K562 (cell line): ENCODE results near the gene RRH. TPM values are rescaled to one million over a fixed set of nuclear protein-coding genes. Genes with fewer than 3 reads are reported as not detected.

Experiments used
- ATAC-seq: fragments of 200-7000 bp; cut with Tn5 transposase; 3 replicates; pipeline ENCODE4 v1.9.1; 2020; ENCODE audit warnings: moderate library complexity
- BruUV-seq: library from RNA; stranded (reverse); fragments of 400-500 nt; replicated peaks from 2 replicates; lab custom pipeline; 2021; lab: Mats Ljungman, UMichigan
- CTCF ChIA-PET: fragments of 300-600 bp; formaldehyde crosslinking; extraction: SDS; loops from one replicate; lab custom pipeline; 2021; ENCODE audit warnings: low intra/inter-chr PET ratio; lab: Yijun Ruan, JAX
- POLR2A ChIA-PET: fragments of 300-600, 350-650 bp; sonication (Branson Sonifier 250); formaldehyde crosslinking; extraction: SDS; loops from one replicate; lab custom pipeline; 2021; ENCODE audit warnings: antibody characterized with exemption, inconsistent platforms; lab: Yijun Ruan, JAX
- DNase-seq, 4 experiments: peaks; one replicate each; pipeline versions ENCODE4 v3.0.0 to v3.0.0-alpha.2; 2011 to 2018; ENCODE audit warnings: low spot score in 3 of 4, mixed read lengths in 3 of 4; ENCODE audit errors: extremely low read depth in 1 of 4
- FAIRE-seq: peaks from 2 replicates; lab custom pipeline; 2011; peaks lifted over from hg19 to GRCh38; lab: Jason Lieb, UNC
- H2AFZ ChIP-seq: 2 replicates; pipeline ENCODE4 v1.6.0; 2011; ENCODE audit warnings: low read depth, low read length, control low read depth, inconsistent platforms
- H3K27ac ChIP-seq: fragments of 200-600 bp; 3 replicates; pipeline ENCODE4 v1.8.0; 2011; ENCODE audit warnings: low read depth, mild to moderate bottlenecking, control low read depth, inconsistent platforms, low read length, moderate library complexity, mixed read lengths; ENCODE audit errors: extremely low read depth
- H3K27me3 ChIP-seq, 2 experiments: fragments of 300-600 bp in 1 of 2; 2 replicates in 1 of 2; 3 replicates in 1 of 2; pipeline versions ENCODE4 v1.6.0 to v1.8.0; 2011; ENCODE audit warnings: inconsistent platforms in 2 of 2, low read length in 2 of 2, mild to moderate bottlenecking in 1 of 2, mixed read lengths in 1 of 2, moderate library complexity in 1 of 2; ENCODE audit not compliant: control insufficient read depth in 2 of 2, insufficient read depth in 2 of 2
- H3K36me3 ChIP-seq: fragments of 300-600 bp; 3 replicates; pipeline ENCODE4 v1.8.0; 2011; ENCODE audit warnings: mild to moderate bottlenecking, low read length, inconsistent platforms; ENCODE audit not compliant: control insufficient read depth, insufficient read depth
- H3K4me1 ChIP-seq, 2 experiments: fragments of 200-600 bp in 1 of 2; replicated peaks in 1 of 2; 2 replicates in 1 of 2; 3 replicates in 1 of 2; pipeline versions ENCODE4 v1.5.1 to v1.8.0; 2011; ENCODE audit warnings: inconsistent platforms in 2 of 2, low read length in 2 of 2, mild to moderate bottlenecking in 1 of 2, mixed read lengths in 1 of 2, moderate library complexity in 1 of 2; ENCODE audit not compliant: control insufficient read depth in 2 of 2, insufficient read depth in 2 of 2
- H3K4me2 ChIP-seq: 2 replicates; pipeline ENCODE4 v1.6.1; 2011; ENCODE audit warnings: low read length, control low read depth, inconsistent platforms, mixed read lengths; ENCODE audit not compliant: insufficient read depth
- H3K4me3 ChIP-seq: fragments of 200-600 bp; sonication (generic), shearing (Covaris generic); 2 replicates; pipeline ENCODE4 v1.5.1; 2016; ENCODE audit warnings: control low read depth, inconsistent platforms
- H3K79me2 ChIP-seq: fragments of 200-600 bp; 3 replicates; pipeline ENCODE4 v1.8.0; 2011; ENCODE audit warnings: low read length, inconsistent platforms; ENCODE audit not compliant: control insufficient read depth, insufficient read depth
- H3K9ac ChIP-seq, 2 experiments: 2 replicates each; pipeline versions ENCODE4 v1.6.0 to v1.6.1; 2011; ENCODE audit warnings: low read depth in 2 of 2, low read length in 2 of 2, control low read depth in 1 of 2, inconsistent platforms in 1 of 2, mild to moderate bottlenecking in 1 of 2, mixed read lengths in 1 of 2; ENCODE audit not compliant: insufficient read depth in 1 of 2
- H3K9me1 ChIP-seq: one replicate; pipeline ENCODE4 v1.6.0; 2011; ENCODE audit warnings: inconsistent platforms, mild to moderate bottlenecking, low read length, moderate library complexity; ENCODE audit not compliant: control insufficient read depth, insufficient read depth
- H3K9me3 ChIP-seq: replicated peaks from 2 replicates; pipeline ENCODE4 v1.5.1; 2011; ENCODE audit warnings: low read depth, low read length, inconsistent platforms; ENCODE audit not compliant: control insufficient read depth, insufficient read depth
- H4K20me1 ChIP-seq: replicated peaks from 2 replicates; pipeline ENCODE4 v1.6.1; 2011; ENCODE audit warnings: low read length, inconsistent platforms, mixed read lengths; ENCODE audit not compliant: control insufficient read depth, insufficient read depth
- CBX1 ChIP-seq: sonication (generic); IDR thresholded peaks from 2 replicates; pipeline ENCODE4 v1.6.1; 2016; ENCODE audit warnings: antibody characterized with exemption, low read depth, mild to moderate bottlenecking
- HNRNPUL1 ChIP-seq: fragments of 200-400 bp; formaldehyde crosslinking; IDR thresholded peaks from 2 replicates; pipeline ENCODE4 v1.6.1; 2017; ENCODE audit warnings: low read length
- NBN ChIP-seq: fragments of 450-650 bp; IDR thresholded peaks from 2 replicates; pipeline ENCODE4 v1.6.1; 2016; ENCODE audit warnings: low read depth, mild to moderate bottlenecking
- PREB ChIP-seq: sonication (generic); formaldehyde crosslinking; IDR thresholded peaks from 2 replicates; pipeline ENCODE4 v1.8.1; 2023; ENCODE audit warnings: mild to moderate bottlenecking, missing genetic modification reagents
- SRSF7 ChIP-seq: fragments of 200-400 bp; formaldehyde crosslinking; optimal IDR thresholded peaks from 2 replicates; pipeline ENCODE3; 2017; ENCODE audit warnings: mild to moderate bottlenecking, low read depth, low read length
- TAF15 ChIP-seq: fragments of 200-400 bp; formaldehyde crosslinking; IDR thresholded peaks from 2 replicates; pipeline ENCODE4 v1.6.1; 2017; ENCODE audit warnings: mild to moderate bottlenecking, low read depth, low read length, moderate library complexity
- TARDBP ChIP-seq: fragments of 450-650 bp; IDR thresholded peaks from 2 replicates; pipeline ENCODE4 v1.6.1; 2016
- THAP12 ChIP-seq: fragments of 250-450 bp; sonication (Bioruptor Pico); IDR thresholded peaks from 2 replicates; pipeline ENCODE4 v1.9.0; 2021; ENCODE audit warnings: mild to moderate bottlenecking, inconsistent platforms
- in situ Hi-C: fragments of 300-500 bp; cut with MboI; formaldehyde crosslinking; loops from 4 replicates; pipeline ENCODE4 v1.15.0; 2018; ENCODE audit warnings: inconsistent platforms, mixed read lengths
- intact Hi-C: fragments of 100-400 bp; cut with micrococcal nuclease; formaldehyde crosslinking; loops from 2 replicates; pipeline ENCODE4 v1.14.2; 2022
- polyA plus RNA-seq, 8 experiments: library from polyadenylated mRNA; depleted of rRNA in 4 of 8; stranded (reverse) in 5 of 8; unstranded in 3 of 8; fragments of >200 nt; fragmentation: Nextera tagmentation in 2 of 8; fragmentation: Illumina TruSeq in 1 of 8; extraction: Ambion mirVana in 2 of 8; extraction: Trizol in 1 of 8; gene quantifications; 2 replicates each; pipeline versions ENCODE4 v1.2.1 to v1.2.3, GENCODE V29; 2011 to 2014; ENCODE audit warnings: inconsistent platforms in 1 of 8, missing spikeins in 1 of 8
- total RNA-seq, 7 experiments: library from RNA; depleted of rRNA in 6 of 7; stranded (reverse); fragments of >200 nt in 6 of 7; fragmentation: Illumina TruSeq in 2 of 7; extraction: Trizol in 2 of 7; gene quantifications; 2 replicates each; pipeline versions ENCODE4 v1.2.1 to v1.2.3, GENCODE V29; 2011 to 2021; ENCODE audit warnings: low replicate concordance in 1 of 7

Gene RRH
- total and polyA plus RNA-seq, 9 of the 15 experiments (the other 6 are each of a cell fraction or from before 2014, with no cell fraction given): 0.04 to 0.31 (median 0.12) TPM; not detected in 3

DNA sequence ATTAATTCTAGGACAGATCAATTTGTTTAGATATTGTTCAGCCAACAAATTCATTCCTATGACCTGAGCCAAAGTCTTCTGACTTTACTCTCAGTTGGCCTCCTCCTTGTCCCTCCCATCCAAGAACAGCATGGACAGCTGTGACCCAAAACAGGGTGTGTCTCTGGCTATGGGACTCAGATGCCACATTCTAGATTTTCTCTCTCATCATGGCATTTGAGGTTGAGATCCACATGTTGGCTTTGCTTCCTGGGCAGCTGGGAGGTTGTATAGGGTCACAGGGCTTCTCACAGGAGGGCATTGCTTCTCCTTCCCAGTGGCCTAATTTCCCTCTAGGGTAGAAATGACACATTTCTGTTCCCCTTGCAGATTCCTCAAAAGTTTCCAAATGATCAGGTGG lies 62.3 kb downstream of the RRH start:
- no peak for FAIRE-seq
- TF ChIP-seq TAF15 (no peak), NBN (no peak), PREB (CRISPR knock-in tag) (no peak), SRSF7 (no peak), TARDBP (no peak), HNRNPUL1 (no peak), CBX1 (no peak), THAP12 (no peak)
- intact Hi-C loops: no loop called here

More for the DNA sequence above, 62.3 kb downstream of the RRH start:
- no peak overlapping the region for H3K9ac ChIP-seq
- CTCF ChIA-PET: no interaction called here
- H3K9me1 ChIP-seq: no peaks in the 10 kb centered on the region
- no peak overlapping the region for H3K27ac ChIP-seq
- ATAC-seq (no peak), DNase-seq (no peak)
- H4K20me1 ChIP-seq: no peaks in the 10 kb centered on the region
- no peak overlapping the region for H3K4me2 ChIP-seq
- in situ Hi-C loops: no loop called here
- H3K4me3 ChIP-seq: no peak overlapping the region
- no TSS peak for BruUV-seq
- H3K9me3 ChIP-seq: no peaks in the 10 kb centered on the region
- POLR2A ChIA-PET: interaction anchor here (0.7 to 0.8 kb wide), 2 partner anchors 11 to 13 kb away, joined by 3 read pairs; no protein-coding TSS in a partner anchor
- H3K4me1 ChIP-seq: no peaks in the 10 kb centered on the region
- H3K27me3 ChIP-seq: no peaks in the 10 kb centered on the region
- no peaks in the 10 kb centered on the region for H3K36me3 ChIP-seq
- H3K79me2 ChIP-seq: no peaks in the 10 kb centered on the region
- H2AFZ ChIP-seq: no peak overlapping the region

Other genes with a start within 250 kb of the RRH start
- gene CASP6, start 124.5 kb upstream of the RRH start, total RNA-seq (2014; rRNA removed): 34.3 and 39.1 TPM in 2 replicates
- gene CASP6, start 124.5 kb upstream of the RRH start, total RNA-seq (2014; rRNA removed; fragmentation: Illumina TruSeq; extraction: Trizol): 31.7 and 42.2 TPM in 2 replicates
- 47.7 and 48.1 TPM in 2 replicates for gene CASP6, start 124.5 kb upstream of the RRH start, total RNA-seq (2015; rRNA removed; fragmentation: Illumina TruSeq; extraction: Trizol)
- 20.8 and 22.3 TPM in 2 replicates for gene CASP6, start 124.5 kb upstream of the RRH start, total RNA-seq (2021)
- gene CASP6, start 124.5 kb upstream of the RRH start, polyA plus RNA-seq (2011; rRNA removed): 56.7 and 72.7 TPM in 2 replicates
- gene CASP6, start 124.5 kb upstream of the RRH start, polyA plus RNA-seq (2014; fragmentation: Illumina TruSeq; extraction: Trizol): 52.1 and 57.5 TPM in 2 replicates
- gene CASP6, start 124.5 kb upstream of the RRH start, polyA plus RNA-seq (2014; fragmentation: Nextera tagmentation; extraction: Ambion mirVana): 10 to 100 TPM; 23.0 to 31.7 TPM
- 47.4 and 50.9 TPM in 2 replicates for gene CASP6, start 124.5 kb upstream of the RRH start, polyA plus RNA-seq (2014; rRNA removed)
- gene PLA2G12A, start 97.9 kb upstream of the RRH start, total RNA-seq (2014; rRNA removed): 29.4 and 39.8 TPM in 2 replicates
- gene PLA2G12A, start 97.9 kb upstream of the RRH start, total RNA-seq (2014; rRNA removed; fragmentation: Illumina TruSeq; extraction: Trizol): 132 and 135 TPM in 2 replicates
- gene PLA2G12A, start 97.9 kb upstream of the RRH start, total RNA-seq (2015; rRNA removed; fragmentation: Illumina TruSeq; extraction: Trizol): 98.1 and 103 TPM in 2 replicates
- gene PLA2G12A, start 97.9 kb upstream of the RRH start, total RNA-seq (2021): 92.3 and 94.7 TPM in 2 replicates
- 202 and 226 TPM in 2 replicates for gene PLA2G12A, start 97.9 kb upstream of the RRH start, polyA plus RNA-seq (2011; rRNA removed)
- 77.9 and 80.5 TPM in 2 replicates for gene PLA2G12A, start 97.9 kb upstream of the RRH start, polyA plus RNA-seq (2014; fragmentation: Illumina TruSeq; extraction: Trizol)
- gene PLA2G12A, start 97.9 kb upstream of the RRH start, polyA plus RNA-seq (2014; fragmentation: Nextera tagmentation; extraction: Ambion mirVana): 10 to 100 TPM; 24.2 to 24.6 TPM
- 38.0 and 50.3 TPM in 2 replicates for gene PLA2G12A, start 97.9 kb upstream of the RRH start, polyA plus RNA-seq (2014; rRNA removed)
- 0.41 and 1.4 TPM in 2 replicates for gene CFI, start 26.0 kb upstream of the RRH start, total RNA-seq (2014; rRNA removed)
- 0.61 and 0.62 TPM in 2 replicates for gene CFI, start 26.0 kb upstream of the RRH start, total RNA-seq (2014; rRNA removed; fragmentation: Illumina TruSeq; extraction: Trizol)
- 8.3 and 8.4 TPM in 2 replicates for gene CFI, start 26.0 kb upstream of the RRH start, total RNA-seq (2015; rRNA removed; fragmentation: Illumina TruSeq; extraction: Trizol)
- 0.94 and 0.95 TPM in 2 replicates for gene CFI, start 26.0 kb upstream of the RRH start, total RNA-seq (2021)
- 0.22 and 0.54 TPM in 2 replicates for gene CFI, start 26.0 kb upstream of the RRH start, polyA plus RNA-seq (2011; rRNA removed)
- 0.58 and 1.00 TPM in 2 replicates for gene CFI, start 26.0 kb upstream of the RRH start, polyA plus RNA-seq (2014; fragmentation: Illumina TruSeq; extraction: Trizol)
- gene CFI, start 26.0 kb upstream of the RRH start, polyA plus RNA-seq (2014; fragmentation: Nextera tagmentation; extraction: Ambion mirVana): 1 to 10 TPM in 1 of 2 experiments, under 1 TPM in 1; 0.30 to 1.1 TPM
- gene CFI, start 26.0 kb upstream of the RRH start, polyA plus RNA-seq (2014; rRNA removed): 0.46 and 0.72 TPM in 2 replicates
- gene GAR1, start 12.2 kb upstream of the RRH start, total RNA-seq (2014; rRNA removed): 63.0 and 75.3 TPM in 2 replicates
- 47.6 and 56.1 TPM in 2 replicates for gene GAR1, start 12.2 kb upstream of the RRH start, total RNA-seq (2014; rRNA removed; fragmentation: Illumina TruSeq; extraction: Trizol)
- 54.7 and 68.2 TPM in 2 replicates for gene GAR1, start 12.2 kb upstream of the RRH start, total RNA-seq (2015; rRNA removed; fragmentation: Illumina TruSeq; extraction: Trizol)
- gene GAR1, start 12.2 kb upstream of the RRH start, total RNA-seq (2021): 78.7 and 86.1 TPM in 2 replicates
- 49.6 and 81.8 TPM in 2 replicates for gene GAR1, start 12.2 kb upstream of the RRH start, polyA plus RNA-seq (2011; rRNA removed)
- gene GAR1, start 12.2 kb upstream of the RRH start, polyA plus RNA-seq (2014; fragmentation: Illumina TruSeq; extraction: Trizol): 151 and 171 TPM in 2 replicates
- 10 to 100 TPM; 35.7 to 44.2 TPM for gene GAR1, start 12.2 kb upstream of the RRH start, polyA plus RNA-seq (2014; fragmentation: Nextera tagmentation; extraction: Ambion mirVana)
- gene GAR1, start 12.2 kb upstream of the RRH start, polyA plus RNA-seq (2014; rRNA removed): 179 and 194 TPM in 2 replicates
- gene LRIT3, start 20.1 kb downstream of the RRH start, total RNA-seq (2014; rRNA removed): not detected in 2 replicates
- 0.04 and 0.10 TPM in 2 replicates for gene LRIT3, start 20.1 kb downstream of the RRH start, total RNA-seq (2014; rRNA removed; fragmentation: Illumina TruSeq; extraction: Trizol)
- gene LRIT3, start 20.1 kb downstream of the RRH start, total RNA-seq (2015; rRNA removed; fragmentation: Illumina TruSeq; extraction: Trizol): 0.04 TPM in 1 of 2 replicates, not detected in the other
- not detected in 2 replicates for gene LRIT3, start 20.1 kb downstream of the RRH start, total RNA-seq (2021)
- 0.10 and 0.20 TPM in 2 replicates for gene LRIT3, start 20.1 kb downstream of the RRH start, polyA plus RNA-seq (2011; rRNA removed)
- gene LRIT3, start 20.1 kb downstream of the RRH start, polyA plus RNA-seq (2014; fragmentation: Illumina TruSeq; extraction: Trizol): 0.04 TPM in 1 of 2 replicates, not detected in the other
- not detected for gene LRIT3, start 20.1 kb downstream of the RRH start, polyA plus RNA-seq (2014; fragmentation: Nextera tagmentation; extraction: Ambion mirVana)
- gene LRIT3, start 20.1 kb downstream of the RRH start, polyA plus RNA-seq (2014; rRNA removed): 0.07 TPM in 2 replicates
- 0.78 and 1.3 TPM in 2 replicates for gene EGF, start 84.9 kb downstream of the RRH start, total RNA-seq (2014; rRNA removed)
- gene EGF, start 84.9 kb downstream of the RRH start, total RNA-seq (2014; rRNA removed; fragmentation: Illumina TruSeq; extraction: Trizol): 1.6 and 1.7 TPM in 2 replicates
- 2.0 and 2.4 TPM in 2 replicates for gene EGF, start 84.9 kb downstream of the RRH start, total RNA-seq (2015; rRNA removed; fragmentation: Illumina TruSeq; extraction: Trizol)
- gene EGF, start 84.9 kb downstream of the RRH start, total RNA-seq (2021): 1.2 and 1.5 TPM in 2 replicates
- gene EGF, start 84.9 kb downstream of the RRH start, polyA plus RNA-seq (2011; rRNA removed): 0.40 and 1.0 TPM in 2 replicates
- gene EGF, start 84.9 kb downstream of the RRH start, polyA plus RNA-seq (2014; fragmentation: Illumina TruSeq; extraction: Trizol): 0.91 TPM in 2 replicates
- 1 to 10 TPM in 1 of 2 experiments, under 1 TPM in 1; 0.32 to 1.0 TPM for gene EGF, start 84.9 kb downstream of the RRH start, polyA plus RNA-seq (2014; fragmentation: Nextera tagmentation; extraction: Ambion mirVana)
- 0.88 and 3.1 TPM in 2 replicates for gene EGF, start 84.9 kb downstream of the RRH start, polyA plus RNA-seq (2014; rRNA removed)